HG03342 (cell line): Measurements from ENCODE around the gene TBX18.

Source experiments
- ATAC-seq: cut with Tn5 transposase; IDR thresholded peaks from one replicate; pipeline ENCODE4 v1.9.1; 2021; ENCODE audit warnings: mild to moderate bottlenecking, moderate library complexity; ENCODE audit not compliant: unreplicated experiment

TBX18 gene

DNA sequence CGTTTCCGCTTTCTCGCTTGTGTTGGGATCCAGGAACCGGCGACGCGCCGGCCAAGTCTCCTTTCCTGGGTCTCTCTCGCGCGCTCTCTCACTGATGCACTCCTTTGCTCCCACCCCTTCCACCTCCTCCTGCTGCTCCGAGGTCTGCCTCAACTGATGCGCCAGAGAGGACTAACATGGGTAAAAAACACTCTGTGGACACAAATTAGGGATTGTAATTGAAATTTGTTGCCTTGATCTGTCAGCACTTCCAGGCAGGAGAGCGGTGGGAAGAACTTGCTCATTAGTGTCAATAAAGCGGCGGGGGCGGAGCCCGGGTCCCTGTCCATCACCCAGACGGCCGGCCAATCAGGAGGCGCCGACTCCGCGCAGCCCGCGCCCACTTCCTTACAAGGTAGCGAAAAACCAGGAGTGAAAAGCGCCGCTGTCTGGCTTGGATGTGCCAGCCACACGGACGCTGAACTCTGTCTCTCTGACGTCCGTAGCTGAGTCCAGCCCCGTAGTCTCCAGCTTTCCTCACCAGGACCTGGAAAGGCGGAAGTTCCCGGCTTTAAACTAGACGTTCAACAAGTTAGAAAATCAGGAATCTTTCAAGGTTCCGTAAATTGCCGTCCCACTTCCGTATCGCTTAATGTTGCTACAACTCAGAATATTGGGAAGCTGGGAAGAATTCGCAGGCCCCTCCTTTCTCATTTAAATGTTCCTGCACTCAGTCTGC, at the start of gene TBX18:
TBX18 (minus strand) TSS at position 267 of the 718 bp plus-strand sequence. CDS start 417 bp downstream, outside the sequence.
- ATAC-seq, result no peak

DNA sequence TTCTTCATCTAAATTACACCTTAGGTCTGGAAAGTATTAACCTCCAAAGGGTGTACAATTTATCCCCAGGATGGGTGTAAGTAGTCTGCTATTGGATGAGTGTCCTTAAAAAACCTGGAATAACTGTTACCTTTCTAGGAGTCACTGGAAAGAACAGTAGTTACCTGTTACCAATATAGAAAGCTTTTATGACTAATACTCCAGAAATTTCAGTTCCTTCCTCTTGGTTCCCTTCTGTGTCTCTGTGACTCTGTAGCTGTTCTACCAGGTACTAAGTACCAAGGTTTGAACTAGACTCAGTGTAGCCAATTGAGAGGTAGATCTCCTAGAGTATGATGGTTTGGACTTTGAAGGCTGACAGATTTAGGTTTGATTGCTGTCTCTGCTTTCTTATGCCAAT, 47.0 kb upstream of the TBX18 start:
- no peak for ATAC-seq

DNA sequence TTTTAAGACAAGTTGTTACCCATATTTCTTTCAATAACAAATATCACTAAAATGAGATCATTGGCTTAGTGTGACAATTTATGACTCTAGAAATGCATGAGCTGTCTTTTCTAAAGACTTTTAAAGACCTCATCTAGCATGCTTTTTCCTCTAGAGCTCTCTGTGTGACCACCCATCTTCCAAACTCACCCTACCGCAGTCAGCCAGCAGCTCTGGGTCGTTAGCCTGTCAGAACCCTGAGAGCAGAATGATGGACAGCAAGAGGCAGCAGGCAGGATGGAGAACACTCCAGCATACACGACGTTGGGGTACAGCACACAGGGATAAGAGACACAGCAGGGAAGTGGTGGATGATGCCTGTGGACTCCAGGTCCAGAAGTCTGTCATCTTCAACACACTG, 45.1 kb upstream of the TBX18 start:
- no peak for ATAC-seq

DNA sequence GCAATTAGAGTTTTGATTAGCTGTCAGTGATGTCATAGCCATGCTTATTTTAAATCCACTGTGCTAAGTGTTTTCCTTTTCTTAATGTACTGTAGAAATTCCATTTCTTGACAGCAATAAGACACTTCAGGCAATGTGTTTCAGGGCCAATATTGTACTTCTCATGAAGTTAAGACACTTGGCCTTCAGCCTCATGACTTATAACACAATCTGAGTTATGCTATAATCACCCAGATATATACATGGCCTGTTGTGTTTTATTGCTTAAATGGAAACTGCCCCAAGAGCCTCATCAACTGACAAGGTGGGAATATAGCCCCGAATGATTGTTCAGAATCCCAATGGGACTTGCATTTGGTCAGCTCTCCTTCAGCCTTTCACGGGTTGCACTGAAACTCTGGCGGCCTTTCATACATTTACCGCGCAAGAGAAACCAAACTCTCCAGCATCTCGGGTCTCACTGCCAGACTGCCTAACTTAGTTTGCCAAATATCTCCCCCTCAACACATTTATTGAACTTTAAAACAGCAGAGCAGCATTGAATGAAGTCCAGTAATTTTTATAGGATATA, 44.2 kb upstream of the TBX18 start:
- ATAC-seq, result no peak

DNA sequence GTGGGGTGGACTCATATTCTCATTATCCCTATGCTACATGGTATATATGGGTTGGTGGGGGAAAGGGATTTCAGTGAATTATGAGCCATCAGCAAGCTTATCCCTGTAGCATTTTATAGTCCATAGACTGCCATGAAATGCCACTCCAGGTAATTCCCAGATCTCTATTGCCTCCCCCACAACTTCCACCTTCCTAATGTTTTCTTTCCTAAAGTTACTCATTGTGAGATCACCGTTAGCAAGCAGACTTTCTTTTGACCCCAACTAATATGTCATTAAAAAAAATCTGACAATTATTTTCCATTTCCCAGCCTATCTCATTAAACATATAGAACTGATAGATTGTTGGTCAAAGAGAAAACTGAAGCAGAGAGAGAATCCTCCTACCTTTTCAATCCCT, 40.7 kb upstream of the TBX18 start:
- ATAC-seq, result no peak

DNA sequence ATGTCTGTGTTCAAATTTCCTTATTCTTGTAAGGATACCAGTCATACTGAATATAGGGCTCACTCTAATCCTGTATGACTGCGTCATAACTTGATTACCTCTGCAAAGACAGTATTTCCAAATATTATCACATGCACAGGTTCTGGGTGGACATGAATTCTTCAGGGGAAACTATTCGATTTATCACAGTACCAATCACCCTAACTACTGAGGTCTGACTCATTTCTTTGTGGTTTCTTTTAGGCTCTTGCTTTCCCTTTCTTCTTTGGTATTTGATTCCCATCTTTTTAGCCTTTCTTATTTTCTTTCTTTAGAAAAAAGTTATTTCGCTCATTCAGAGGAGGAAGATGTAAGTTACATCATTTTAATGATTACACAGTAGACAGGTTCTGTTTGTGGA, 40.3 kb upstream of the TBX18 start:
- ATAC-seq, result no peak

DNA sequence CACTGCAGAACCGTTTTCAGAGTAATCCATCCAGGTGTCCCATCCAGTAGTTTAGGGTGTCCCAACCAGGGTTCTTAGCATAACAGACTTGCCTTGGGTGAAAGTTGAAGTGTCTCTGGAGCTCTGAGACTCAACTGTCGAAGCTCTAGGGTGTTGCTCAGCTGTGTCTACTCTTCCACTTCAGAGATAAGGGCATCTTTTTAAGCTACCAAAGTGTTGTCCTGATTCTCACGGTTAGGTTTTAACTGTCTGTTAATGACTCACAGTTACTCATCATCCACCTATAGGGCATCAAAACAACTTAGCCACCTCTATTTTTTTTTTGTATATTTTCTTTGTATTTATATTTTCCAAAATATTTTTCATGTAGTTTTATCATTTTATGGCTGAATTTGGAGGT, 36.9 kb upstream of the TBX18 start:
- ATAC-seq, result no peak

DNA sequence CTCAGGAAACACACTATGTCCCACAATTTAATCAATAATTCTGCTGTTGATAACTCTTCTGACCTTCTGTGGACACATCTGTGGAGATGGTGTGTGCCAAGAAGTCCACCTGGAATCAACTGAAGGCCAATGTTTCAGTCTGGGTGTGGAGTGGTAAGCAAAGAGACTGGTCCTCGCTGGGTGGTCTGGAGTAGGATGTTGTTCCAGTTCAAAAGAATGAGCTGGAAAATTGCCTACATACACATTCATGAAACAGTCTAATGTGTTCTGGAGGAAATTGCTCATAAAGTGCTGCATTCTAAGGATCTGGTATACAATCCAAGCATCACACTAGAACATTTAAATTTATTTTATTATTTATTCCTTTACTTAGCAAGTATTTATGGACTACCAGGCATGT, 33.9 kb upstream of the TBX18 start:
- ATAC-seq, result no peak

DNA sequence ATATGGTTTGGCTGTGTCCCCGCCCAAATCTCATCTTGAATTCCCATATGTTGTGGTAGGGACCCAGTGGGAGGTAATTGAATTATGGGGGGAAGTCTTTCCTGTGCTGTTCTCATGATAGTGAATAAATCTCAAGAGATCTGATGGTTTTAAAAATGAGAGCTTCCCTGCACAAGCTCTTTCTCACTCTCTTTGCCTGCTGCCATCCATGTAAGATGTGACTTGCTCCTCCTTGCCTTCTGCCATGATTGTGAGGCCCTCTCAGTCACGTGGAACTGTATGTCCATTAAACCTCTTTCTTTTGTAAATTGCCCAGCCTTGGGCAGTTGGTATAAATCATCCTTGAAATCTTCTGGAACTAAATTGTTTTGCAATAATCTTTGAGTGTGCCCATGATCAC, 31.9 kb upstream of the TBX18 start:
- no peak for ATAC-seq

DNA sequence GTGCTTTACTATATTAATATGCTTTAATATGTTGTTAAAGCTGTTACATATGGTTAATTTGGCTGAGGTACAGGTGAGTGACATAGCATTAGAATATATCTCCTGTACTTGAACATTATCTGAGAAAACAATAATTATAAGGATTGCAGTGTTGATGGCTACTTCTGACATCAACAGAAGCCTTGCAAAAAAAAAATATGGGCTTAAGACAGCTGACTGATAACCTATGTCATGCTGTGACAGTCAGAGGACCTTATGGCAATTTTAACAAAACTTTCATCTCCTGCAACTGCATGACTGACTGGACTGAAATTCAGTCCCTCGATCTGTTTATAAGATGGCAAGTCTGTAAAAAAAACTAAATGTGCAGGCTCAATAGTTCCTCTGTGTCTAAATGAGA, 27.5 kb upstream of the TBX18 start:
- ATAC-seq, result no peak

DNA sequence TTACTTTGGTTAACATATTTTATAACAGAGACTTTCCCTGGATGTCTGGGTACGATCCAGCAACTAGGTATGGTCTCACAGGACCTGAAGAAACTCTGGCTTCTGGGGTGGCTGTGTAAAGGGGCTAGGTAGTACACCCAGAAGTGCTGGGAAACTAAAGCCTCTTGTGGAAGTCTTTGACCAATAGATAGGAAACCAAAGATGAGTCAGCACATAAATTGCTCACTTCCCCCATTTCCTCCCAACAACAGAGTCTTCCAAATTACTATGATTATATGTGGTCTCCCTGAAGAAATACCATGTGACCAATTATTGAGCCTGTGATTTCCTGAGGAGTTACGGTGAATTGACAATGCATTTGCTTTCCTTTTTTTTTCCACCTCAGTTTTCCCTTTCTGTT, 26.8 kb upstream of the TBX18 start:
- ATAC-seq, result no peak

DNA sequence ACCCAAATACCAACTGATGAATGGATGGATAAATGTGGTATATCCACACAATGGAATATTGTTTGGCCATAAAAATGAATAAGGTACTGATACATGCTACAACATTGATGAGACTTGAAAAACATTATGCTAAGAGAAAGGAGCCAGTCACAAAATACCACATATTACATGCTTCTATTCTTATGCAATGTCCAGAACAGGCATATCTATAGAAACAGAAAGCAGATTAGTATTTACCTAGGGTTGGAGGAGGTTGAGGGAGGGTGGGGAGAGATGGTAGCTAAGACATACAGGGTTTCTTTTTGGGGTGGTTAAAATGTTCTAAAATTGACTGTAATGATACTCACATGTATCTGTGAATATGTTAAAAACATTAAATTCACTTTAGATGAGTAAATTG, 24.8 kb upstream of the TBX18 start:
- ATAC-seq, result no peak

DNA sequence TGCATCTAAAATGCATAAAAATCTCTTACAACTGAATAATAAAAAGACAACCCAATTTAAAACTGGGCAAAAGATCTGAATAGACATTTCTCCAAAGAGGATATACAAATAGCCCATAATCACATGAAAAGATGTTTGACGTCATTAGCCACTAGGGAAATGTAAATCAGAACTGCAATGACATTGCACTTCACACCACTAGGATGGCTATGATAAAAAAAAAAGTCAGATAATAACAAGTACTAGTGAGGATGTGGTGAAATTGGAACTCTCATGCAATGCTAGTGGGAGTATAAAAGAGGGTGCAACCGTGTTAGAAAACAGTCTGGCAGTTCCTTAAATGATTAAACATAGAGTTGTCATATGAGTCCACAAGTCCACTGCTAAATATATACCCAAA, 24.3 kb upstream of the TBX18 start:
- ATAC-seq, result no peak

DNA sequence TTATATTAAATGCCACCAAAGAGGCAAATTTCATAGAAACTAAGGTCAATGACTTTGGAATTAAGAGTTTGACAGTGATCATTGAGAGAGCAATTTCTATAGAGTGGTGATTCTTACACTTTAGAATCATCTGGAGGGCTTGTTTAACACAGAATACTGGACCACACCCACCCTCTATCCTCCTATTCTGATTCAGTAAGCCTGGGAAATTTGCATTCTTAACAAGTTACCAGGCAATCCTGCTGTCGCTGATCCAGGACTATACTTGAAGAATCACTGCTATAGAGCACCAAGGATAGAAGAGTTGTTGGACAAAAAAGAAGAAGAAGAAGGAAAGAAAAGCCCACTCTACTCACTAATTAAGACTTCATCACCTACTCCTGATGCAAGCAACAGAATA, 21.3 kb upstream of the TBX18 start:
- ATAC-seq, result no peak

DNA sequence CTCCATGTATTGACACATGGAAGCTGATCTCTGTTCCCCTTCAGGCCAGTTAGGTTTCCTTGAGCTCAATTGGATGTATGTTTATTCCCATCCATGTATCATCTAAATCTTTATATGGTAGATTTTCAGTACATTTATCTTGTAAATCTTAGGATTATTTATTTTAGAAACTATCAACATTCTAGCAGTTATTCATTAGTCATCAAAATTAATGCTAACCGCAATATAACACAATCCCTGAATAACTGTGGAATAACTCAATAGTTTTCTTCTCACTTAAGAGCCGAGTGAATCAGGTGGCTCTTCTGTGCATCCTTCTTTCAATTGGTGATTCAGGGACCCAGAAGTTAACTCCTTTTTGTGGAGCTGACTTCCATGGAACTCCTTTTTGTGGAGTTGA, 15.5 kb upstream of the TBX18 start:
- no peak for ATAC-seq

DNA sequence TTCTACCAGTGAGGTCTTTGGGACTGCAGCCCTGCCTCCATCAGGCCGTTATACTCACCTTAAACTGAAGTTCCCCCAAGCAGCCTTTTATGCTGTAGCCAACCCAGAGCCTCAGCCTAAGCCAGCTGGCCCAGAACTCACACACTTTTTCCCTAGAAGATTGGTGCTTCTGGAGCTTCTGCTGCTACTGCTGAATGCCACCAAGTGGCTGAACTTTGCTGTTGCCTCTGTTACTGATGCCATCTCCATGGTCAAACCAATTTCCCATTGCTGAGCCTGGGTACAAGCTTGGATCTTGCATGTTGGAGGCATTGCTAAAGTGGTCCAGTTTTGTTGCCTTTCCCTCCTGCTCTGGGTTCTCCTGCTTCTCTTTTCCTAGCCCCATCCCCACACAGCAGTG, 15.0 kb upstream of the TBX18 start:
- no peak for ATAC-seq

DNA sequence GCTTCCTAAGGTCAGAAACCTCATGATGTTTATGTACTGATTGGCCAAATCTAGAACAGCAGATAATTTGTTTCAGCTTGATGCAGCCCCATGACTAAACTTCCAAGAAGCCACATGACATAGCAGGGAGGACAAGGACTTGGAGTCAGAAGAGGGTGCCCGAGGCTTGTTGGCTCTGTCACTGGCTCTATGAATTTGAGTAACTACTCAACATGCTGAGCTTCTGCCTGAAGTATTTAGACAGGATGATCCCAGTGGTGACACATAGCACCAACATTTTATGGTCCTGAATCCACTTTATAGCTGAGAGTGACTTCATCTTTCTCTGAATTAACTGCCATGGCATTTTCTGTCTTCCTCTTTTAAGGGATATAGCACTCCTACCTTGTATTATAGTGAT, 13.5 kb upstream of the TBX18 start:
- ATAC-seq, result no peak

DNA sequence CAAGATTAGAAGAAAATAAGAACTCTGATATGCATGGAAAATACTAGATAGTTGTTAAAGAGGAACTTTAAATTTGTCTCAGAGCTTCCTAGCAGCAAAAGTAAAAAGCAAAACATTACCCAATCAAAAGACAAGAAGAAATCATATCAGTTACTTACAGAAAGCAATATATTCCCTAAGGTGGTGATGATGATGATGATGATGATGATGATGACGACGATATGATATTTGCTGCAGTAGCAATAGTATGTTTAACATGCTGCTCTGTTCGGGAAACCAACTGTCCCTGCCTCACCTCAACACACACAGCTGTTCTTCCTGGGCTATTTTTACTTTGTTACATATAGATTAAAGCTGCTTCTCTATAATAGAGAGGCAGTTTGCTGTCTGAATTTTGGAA, 12.0 kb upstream of the TBX18 start:
- no peak for ATAC-seq

DNA sequence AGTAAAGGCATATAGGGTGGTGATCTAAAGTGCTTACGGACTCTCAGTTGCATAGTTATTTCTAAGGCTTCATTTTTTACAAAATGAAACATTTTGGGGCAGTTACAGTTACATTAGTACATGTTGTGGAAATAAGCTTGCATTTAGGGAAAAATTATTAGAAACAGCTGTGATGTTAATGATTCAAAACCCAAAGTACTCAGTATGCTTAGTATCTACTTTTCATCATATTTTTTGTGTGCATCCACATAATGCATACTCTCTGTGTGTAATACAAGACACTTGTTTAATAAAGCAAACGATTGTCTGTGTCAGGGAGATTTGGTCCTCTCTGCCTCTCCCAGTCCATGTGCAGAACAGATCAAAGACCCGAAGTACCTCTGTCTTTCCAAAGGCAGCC, 11.4 kb upstream of the TBX18 start:
- no peak for ATAC-seq

DNA sequence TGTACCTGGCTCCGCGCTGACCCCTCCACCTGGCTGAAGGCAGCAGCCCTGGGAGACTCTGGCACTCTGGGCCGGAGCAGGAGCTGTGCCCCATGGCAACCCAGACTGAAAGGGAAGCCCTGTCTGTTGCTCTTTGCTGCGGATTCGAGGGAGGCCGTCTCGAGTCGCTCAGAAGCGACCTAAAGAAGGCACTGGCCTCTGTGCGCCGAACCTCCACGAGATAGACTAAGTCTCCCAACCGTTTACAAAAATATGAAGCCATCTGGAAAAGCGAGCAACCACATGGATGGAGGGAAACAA, 10.5 kb upstream of the TBX18 start:
- ATAC-seq, result peak; percentile 11

DNA sequence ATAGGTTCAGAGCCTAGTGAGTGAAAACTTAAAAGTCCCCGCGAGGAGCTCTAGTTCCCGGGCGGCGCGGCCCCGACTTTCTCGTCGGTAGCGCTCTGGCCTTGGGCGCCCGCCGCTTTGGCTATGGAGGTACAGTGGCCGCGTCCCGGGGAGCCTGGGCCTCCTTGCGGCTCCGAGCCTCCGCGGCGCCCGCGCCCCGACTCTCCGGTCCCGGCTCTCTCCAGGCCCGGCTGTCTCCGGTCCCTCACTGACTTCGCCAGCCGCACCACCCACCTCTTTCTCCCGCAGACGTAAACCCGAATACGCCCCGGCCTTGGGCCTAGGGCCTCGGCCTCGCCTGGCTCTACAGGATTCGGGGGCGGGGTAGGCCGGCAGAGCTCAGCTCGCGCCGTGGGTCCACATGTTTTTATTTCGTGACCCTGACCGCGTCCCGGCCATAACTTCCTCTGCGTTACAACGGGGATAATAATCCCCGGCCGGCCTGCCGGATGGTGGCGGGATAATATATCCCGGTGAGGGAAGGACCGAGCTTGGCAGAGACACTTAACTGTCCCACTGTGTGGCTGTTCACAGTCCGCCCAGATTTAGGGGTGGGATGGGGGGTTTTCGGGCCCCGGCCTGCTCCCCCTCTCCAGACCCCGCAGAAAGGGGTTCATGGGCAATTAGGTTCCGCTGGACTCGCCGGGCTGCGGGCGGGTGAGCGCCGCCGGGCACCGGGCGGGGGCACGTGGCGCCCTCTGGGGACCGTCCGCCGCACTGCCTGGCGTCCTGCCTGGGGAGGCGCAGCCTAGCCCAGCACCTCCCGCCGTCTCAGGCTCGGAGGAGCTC, 10.0 kb upstream of the TBX18 start:
- peak; percentile 69 for ATAC-seq

DNA sequence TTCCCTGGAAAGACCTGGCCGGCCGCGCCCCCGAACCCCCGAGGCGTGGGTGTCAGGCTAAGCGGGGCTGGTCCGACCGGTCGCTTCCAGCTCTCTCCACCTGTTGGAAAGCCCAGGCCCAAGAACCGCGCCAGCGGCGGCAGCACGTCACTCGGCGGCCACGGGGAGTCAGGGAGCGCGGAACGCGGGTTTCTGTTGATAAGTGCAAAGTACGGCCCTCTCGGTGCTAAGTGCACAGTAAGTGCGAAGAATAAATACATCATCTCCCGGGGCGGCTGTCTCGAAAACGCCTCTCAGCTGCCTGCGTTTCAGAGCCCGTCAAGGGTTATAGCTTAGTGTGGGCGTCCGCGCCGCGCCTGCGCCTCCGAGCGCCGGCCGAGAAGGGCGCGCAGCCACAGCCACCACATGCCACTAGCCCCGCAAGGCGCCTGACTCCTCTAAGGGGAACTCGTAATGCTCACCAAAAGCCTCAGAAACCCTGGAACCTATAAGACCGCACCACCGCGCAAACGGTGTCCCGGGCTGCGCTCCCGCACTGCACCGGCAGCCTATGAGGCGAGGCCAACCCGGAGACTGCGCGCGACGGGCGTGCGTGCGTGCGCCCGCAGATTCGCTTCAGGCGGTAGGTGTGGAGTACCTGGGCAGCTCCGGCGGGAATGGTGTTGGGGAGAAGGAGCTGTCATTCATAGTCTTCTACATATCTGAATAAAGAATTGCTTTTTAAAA, 9.2 kb upstream of the TBX18 start:
- no peak for ATAC-seq
